Activated CD8-positive, alpha-beta memory T cell treated with anti-CD3 and anti-CD28 coated beads for 36 hours (primary cell): Measurements from ENCODE around the gene GUCD1. TPM values are rescaled to one million over a fixed set of nuclear protein-coding genes. Genes with fewer than 3 reads are reported as not detected.
"Not testable (repeated sequence)": the region's sequence is repeated elsewhere in the genome, so short reads cannot be mapped to it uniquely, and the experiment has no call there.

Experiments
- CTCF ChIA-PET: fragments of 350-600 bp; sonication (Branson Sonifier 250); formaldehyde crosslinking; loops from one replicate; lab custom pipeline; 2021; ENCODE audit warnings: antibody characterized with exemption; lab: Charles Lee
- POLR2A ChIA-PET: fragments of 350-600 bp; sonication (Branson Sonifier 250); formaldehyde crosslinking; loops from one replicate; lab custom pipeline; 2021; ENCODE audit warnings: antibody characterized with exemption; lab: Charles Lee
- total RNA-seq, 2 experiments: library from RNA; stranded (reverse); gene quantifications; one replicate each; pipeline ENCODE4 v1.2.3, GENCODE V29; 2021

The GUCD1 gene
- total RNA-seq, 2 experiments from 2014 or later: 116 to 119 TPM

DNA sequence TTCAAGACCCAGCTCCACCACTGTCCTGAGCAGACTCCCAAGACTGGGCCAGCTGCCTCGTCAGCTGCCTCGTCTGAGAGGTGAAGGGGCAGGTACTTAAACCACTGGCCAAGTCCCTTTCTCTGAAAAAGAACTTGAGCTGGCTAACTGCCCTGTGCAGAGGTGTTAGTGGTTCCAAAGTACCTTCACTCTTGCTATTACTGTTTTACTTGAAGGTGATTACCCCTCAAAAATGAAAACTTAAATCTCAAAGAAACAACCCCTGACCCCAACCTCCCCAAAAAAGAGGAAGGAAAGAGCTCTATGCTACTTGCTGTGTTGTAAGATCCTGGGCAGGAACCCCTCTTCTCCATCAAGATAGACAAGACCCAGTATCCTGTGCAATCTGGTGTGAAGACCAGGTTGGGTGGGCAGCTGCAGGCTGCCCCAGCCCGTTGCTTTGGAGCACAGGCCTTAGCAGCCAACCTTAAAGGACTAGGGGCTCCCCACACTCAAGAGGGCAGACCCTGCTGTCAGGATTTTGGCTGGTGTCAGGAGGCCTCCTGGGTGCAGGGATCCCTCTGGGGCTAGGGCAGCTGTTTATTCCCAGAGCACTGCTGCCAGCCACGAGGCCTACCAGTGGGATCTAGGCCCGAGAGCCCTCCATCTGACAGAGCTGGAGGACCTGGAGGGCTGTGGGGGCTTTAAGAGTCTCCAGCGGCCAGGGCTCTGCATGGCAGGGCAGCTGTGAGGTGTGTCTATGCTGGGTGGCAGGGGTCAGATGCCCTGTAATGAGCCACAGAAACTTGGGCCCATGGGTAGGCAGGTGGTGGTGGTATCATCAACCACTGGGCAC, 13.0 kb downstream of the GUCD1 start:
- CTCF ChIA-PET: no interaction called here

DNA sequence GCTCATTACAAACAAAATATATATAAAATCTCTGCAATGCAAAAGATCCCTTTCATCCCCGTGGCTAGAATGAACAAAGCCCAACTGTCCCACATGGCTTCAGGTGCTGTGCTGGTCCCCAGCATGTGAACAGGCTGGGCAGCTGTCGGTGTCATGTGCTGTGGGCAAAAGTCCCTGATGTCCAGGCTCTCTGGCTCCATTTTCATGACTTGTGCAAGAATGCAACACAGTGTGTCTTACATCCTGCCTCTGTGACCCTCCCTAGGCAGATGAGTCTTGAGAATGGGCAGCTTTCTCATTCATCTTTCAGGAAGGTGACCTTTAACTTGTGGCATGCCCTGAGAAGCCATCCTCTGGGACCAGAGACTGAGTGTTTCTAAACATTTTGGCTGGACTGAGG, 14.5 kb downstream of the GUCD1 start:
- ChIA-PET POLR2A (interaction anchor here (0.8 kb wide), 1 partner anchor 13 kb away, joined by 5 read pairs; no protein-coding TSS in a partner anchor), CTCF (no interaction called here)

More for the DNA sequence above, 13.0 kb downstream of the GUCD1 start:
- POLR2A ChIA-PET: no interaction called here

DNA sequence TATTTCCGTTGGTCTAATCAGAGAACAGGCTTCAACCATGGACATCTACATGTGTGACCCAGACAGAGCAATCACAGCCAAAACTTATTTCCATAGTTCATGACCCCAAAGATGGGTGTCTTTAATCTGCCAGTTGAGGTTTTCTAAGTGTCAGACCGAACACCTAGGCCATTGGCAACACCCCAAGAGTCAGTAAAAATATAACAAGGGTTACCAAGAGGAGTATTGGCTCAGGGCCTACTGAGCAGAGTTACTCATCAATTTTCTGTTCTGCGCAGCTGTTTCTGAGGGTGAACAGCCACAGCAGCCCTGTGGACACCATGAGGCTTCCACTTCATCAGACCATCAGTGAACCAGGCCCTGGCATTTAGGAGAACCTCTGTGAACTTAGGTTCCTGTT, 18.8 kb downstream of the GUCD1 start:
- ChIA-PET CTCF (interaction anchor here (0.9 to 1.0 kb wide), 2 partner anchors 10 to 12 kb away, joined by 3 read pairs; no protein-coding TSS in a partner anchor), POLR2A (no interaction called here)

DNA sequence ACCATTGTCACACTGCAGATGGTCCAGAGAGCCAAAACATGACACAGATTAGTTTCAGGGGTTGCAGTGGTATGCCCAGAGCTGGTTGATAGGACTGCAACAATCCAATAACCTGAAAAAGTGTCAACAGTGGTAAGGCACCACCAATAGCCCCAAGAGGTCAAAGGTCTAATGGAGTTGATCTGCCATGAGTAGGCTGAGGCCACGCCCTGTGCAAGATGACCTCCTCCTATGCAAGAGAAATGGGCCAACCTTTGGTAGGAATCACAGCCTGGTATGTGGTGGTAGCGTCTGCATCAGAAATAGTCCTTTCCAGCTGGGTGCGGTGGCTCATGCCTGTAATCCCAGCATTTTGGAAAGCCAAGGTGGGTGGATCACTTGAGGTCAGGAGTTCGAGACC, 19.6 kb downstream of the GUCD1 start:
- ChIA-PET CTCF (no interaction called here), POLR2A (no interaction called here)

DNA sequence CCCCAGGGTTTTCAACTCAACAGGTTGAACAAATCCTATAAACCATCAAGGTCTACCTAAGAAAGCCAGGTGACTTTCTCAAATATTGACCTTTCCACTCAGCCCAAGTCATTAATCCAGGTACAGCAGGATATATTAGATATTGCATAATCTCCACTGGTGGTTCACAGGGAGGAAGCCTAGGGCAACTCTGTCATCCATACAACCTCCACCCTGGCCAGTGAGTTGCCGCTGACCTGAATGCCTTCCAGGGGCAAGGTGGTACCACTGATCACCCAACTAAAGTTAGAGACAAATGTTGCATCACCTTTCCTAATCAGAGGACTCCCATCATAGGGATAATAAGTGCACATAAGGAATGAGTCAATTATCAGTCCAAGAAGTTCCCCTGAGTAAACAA, 22.9 kb downstream of the GUCD1 start:
- POLR2A ChIA-PET: no interaction called here
- CTCF ChIA-PET: no interaction called here

DNA sequence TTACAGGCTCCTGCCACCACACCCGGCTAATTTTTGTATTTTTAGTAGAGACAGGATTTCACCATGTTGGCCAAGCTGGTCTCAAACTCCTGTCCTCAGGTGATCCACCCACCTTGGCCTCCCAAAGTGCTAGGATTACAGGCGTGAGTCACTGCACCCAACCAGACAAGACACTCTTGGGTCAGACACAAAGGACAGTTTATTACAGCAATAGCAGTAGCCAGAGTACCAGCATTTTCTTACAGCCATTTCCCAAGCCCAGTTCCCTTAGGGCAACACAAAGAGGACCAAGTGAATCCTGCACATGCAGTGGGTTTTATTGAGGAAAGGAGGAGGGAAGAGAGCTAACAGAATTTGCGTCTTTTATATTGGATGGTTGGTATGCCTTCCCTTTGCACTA, 24.0 kb downstream of the GUCD1 start:
- POLR2A ChIA-PET, CTCF ChIA-PET: not testable (repeated sequence)

DNA sequence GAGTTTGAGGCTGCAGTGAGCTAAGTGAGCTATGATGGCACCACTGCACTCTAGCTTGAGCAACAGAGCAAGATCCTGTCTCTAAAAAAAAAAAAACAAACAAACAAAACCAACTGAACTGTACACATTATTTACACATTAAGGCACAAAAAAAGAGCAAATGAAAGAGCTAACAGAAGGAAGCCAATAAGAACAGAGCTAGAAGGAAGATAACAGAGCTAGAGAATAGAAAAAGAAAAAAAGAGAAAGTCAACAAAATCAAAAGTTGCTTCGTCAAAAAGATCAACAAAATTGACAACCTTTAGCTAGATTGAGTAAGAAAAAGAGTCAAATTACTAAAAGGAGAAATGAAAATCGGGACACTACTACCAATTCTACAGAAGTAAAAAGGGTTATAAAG, 25.0 kb downstream of the GUCD1 start:
- ChIA-PET CTCF (interaction anchor here (0.6 to 0.9 kb wide), 2 partner anchors 15 to 92 kb away, joined by 3 read pairs; no protein-coding TSS in a partner anchor), POLR2A (no interaction called here)

DNA sequence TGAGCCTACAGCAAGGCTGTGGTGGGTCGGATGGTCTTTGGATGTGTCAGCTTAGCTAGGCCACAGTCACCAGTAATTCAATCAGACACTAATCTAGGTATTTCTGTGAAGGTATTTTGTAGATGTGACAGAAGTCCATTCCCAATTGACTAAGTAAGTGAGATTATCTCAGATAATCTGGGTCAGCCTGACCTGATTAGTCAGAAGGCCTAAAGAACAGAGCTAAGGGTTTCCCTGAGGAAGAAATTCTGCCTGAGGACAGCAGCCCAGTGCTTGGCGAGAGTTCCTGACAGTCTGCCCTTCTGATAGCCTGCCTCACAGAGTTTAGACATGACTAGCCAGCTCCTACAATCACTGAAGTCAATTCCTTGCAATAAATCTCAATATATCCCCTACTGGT, 28.7 kb downstream of the GUCD1 start:
- POLR2A ChIA-PET: interaction anchor here (0.7 kb wide), 1 partner anchor 29 kb away, joined by 5 read pairs; the partner anchor contains the start of gene GUCD1

DNA sequence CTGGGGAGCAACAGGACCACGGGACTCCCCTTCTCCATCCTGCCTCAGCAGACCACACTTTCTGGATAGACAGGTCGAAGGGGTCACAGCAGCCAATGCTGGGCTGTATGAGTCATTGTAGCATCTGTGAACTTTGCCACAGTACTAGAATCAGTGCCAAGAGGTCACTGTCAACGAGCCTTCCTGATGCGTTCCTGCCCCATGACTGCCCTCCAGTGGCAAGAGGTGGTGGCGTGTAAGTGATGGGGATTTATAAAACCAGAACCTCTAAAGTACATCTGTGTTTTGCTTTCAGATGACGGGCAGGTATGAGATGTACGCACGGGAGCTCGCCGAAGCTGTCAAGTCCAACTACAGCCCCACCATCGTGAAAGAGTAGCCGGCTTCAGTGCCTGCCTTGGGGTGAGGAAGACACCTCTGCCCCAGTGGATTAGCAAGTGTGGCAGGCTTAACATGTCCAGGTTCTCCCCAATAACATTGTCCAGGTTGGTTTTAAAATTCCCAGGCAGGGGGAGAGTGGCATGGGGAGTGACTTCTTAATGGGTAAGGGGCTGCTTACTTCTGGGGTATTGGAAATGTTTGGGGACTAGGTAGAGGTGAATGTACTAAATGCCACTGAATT, 29.4 kb downstream of the GUCD1 start:
- CTCF ChIA-PET: interaction anchor here (0.6 to 1.9 kb wide), 12 partner anchors 11 to 141 kb away, joined by 3 to 5 read pairs (median 3); partner anchors contain the start of gene ADORA2A
- POLR2A ChIA-PET: interaction anchor here (0.7 kb wide), 1 partner anchor 30 kb away, joined by 5 read pairs; the partner anchor contains the start of gene GUCD1

More for the DNA sequence above, 28.7 kb downstream of the GUCD1 start:
- CTCF ChIA-PET: interaction anchor here (0.6 to 1.9 kb wide), 11 partner anchors 10 to 142 kb away, joined by 3 to 5 read pairs (median 3); partner anchors contain the start of gene ADORA2A

DNA sequence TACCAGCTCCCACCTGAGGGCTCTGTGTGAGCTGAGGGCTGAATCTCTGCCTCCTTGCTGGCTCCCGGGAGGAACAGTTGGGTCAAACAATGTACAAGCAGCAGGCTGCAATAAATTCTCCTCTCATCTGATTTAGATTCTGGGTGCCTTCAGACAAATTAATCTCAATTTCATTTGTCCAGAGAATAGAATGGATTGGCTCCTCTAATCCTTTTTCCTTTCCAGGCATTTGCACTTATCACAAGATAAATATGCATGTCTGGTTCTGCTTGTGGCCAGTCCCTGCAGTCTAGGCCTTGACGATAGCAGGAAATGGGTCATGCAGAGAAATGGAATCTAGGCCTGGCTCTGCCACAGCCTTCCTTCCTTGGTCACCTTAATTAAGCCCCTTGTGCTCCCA, 31.1 kb downstream of the GUCD1 start:
- POLR2A ChIA-PET: no interaction called here
- CTCF ChIA-PET: no interaction called here

DNA sequence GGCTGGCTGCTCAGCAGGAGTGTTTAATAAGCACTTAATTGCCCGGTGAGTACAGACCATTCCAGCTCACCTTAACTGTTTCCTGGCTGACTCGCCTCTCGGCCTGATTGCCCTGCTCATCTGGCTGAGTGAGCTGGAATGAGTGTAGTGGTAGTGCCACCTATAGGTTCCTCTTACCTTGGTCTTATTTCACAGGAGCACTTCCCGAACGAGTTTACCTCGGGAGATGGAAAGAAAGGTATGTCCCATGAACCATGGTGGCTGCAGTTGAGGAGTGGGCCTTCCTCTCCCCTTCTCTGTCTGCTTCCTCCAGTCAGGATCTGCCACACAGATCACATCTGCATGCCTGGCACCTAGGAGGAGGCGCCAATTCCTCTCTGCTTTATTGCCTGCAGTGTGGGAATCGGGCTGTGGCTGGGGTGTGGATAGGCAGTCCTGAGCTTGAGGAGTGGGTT, 33.1 kb downstream of the GUCD1 start:
- CTCF ChIA-PET: interaction anchor here (0.7 to 2.5 kb wide), 4 partner anchors 84 to 237 kb away, joined by 3 to 8 read pairs (median 3); no protein-coding TSS in a partner anchor
- POLR2A ChIA-PET: no interaction called here

DNA sequence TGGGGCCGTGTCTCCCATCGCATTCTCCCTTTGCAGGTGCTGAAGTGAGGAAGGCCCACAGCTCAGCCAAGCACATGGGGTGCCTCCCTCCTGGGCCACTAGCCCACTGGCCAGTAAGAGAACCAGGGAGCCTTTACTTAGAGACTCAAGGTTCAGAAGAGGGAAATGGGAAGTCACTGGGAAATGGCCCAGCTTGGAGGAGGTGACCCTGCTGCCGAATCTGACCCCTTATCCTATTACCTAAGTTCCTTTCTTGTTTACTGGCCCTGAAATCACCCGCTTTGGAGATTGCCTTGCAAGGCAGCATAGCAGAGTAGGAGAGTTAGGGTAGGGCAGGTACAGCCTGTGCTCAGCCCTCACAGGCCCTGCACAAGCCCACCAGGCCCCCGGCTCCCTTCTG, 35.4 kb downstream of the GUCD1 start:
- ChIA-PET CTCF (interaction anchor here (1.1 kb wide), 1 partner anchor 96 kb away, joined by 3 read pairs; no protein-coding TSS in a partner anchor), POLR2A (no interaction called here)

DNA sequence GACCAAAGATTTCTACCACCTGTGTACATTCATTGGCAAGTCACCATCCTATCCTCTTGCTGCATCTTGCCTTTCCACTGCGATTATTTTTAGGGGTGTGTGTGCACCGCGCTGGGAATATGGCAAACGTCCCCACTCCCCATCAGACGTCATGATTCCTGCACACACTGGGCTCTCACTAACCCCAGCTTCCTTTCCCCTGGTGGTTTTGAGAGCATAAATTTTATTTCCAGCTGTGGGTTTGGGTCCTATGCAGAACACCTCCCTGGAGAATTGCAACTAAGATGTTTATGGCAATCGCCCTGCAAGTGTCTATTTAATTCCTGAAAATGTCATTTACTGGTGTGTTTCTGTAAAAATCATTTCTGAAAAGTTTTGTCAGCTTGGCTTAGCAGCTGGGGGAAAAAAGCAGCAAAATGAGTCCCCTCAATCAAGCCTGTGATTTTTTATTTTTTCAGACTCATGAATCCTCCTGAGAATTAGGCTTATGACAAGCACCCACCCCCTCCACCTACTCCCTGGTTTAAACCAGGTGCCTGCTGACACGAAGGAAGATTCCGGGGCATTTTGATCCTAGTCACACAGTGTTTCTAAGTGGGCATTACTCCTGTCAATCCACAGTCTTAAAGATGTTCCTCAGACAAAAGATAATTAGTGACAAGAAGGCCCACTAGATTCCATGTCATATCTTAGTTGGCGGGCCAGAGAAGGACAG, 36.0 kb downstream of the GUCD1 start:
- ChIA-PET POLR2A (no interaction called here), CTCF (interaction anchor here (1.1 kb wide), 1 partner anchor 95 kb away, joined by 3 read pairs; no protein-coding TSS in a partner anchor)

DNA sequence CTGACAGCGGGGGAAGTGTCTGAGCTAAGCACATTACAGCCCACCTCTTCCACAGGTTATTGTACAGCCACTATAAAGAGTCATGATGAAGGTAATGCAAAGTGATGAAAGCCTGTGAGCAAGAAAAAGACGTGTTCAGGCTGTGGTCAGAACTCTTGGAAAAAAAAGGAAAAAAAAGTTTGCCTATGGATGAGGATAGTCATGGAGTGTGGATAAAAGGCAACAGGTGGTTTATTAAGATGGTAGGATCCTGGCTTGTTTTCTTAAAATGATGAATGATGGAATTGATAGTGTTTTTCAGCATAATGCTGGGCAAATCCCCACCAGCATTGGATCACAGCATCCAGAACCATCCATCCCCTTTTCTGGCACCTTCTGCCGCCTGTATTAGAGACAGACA, 36.7 kb downstream of the GUCD1 start:
- CTCF ChIA-PET: interaction anchor here (1.0 to 1.1 kb wide), 2 partner anchors 80 to 94 kb away, joined by 3 read pairs; no protein-coding TSS in a partner anchor
- POLR2A ChIA-PET: no interaction called here

DNA sequence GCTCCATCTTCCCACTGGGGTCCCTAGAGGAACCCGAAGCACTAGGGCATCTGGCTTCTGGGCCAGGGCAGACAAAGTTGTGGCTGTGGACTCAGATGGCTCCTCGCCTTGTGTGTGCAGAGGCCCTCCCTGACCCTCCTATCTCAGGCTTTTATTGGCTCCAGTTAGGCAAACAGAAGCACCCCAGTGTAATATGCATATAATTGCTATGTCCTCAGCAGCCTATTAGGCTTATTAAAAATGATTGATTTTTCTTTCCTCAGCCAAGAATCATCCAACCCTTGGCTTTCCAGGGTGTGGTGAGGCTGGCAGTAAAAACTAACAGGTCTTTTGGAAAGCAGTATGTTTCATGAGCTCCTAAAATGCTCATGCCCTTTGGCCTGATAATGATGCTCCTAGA, 37.5 kb downstream of the GUCD1 start:
- POLR2A ChIA-PET: no interaction called here
- CTCF ChIA-PET: interaction anchor here (1.0 kb wide), 1 partner anchor 79 kb away, joined by 3 read pairs; no protein-coding TSS in a partner anchor

DNA sequence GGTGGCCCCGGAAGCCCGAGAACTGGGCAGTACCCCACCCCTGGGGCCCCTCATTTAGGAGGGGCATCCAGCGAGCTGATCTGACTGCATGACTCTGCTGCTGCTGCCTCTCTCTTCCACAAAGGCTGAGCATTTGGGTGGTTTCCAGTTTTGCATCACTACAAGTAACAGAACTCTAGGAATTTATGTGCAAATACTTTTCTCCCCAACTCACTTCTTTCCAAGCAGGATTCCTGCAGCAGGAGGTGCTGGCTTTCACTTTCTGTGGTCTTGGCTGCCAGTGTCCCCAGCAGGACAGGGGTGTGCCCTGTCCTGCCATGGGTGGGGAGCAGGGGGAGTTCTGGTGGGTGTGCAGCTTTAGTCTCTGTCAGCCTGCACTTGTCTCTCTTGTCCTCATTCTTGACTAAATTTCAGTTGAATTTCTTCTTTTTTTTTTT, 38.6 kb downstream of the GUCD1 start:
- ChIA-PET CTCF (no interaction called here), POLR2A (no interaction called here)

DNA sequence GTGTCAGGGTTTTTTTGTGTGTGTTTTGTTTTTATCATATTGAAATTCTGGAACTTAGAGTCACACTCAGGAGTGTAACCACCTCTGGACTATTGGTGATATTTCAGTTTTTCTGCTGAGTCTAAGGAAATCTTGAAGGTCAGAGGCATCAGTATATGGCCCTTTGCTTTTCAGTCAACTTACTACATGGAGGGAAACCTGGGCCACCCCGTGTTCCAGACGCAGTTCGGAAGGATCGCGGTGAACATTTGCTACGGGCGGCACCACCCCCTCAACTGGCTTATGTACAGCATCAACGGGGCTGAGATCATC, 40.0 kb downstream of the GUCD1 start:
- ChIA-PET CTCF (interaction anchor here (1.0 kb wide), 1 partner anchor 10 kb away, joined by 3 read pairs; no protein-coding TSS in a partner anchor), POLR2A (no interaction called here)

DNA sequence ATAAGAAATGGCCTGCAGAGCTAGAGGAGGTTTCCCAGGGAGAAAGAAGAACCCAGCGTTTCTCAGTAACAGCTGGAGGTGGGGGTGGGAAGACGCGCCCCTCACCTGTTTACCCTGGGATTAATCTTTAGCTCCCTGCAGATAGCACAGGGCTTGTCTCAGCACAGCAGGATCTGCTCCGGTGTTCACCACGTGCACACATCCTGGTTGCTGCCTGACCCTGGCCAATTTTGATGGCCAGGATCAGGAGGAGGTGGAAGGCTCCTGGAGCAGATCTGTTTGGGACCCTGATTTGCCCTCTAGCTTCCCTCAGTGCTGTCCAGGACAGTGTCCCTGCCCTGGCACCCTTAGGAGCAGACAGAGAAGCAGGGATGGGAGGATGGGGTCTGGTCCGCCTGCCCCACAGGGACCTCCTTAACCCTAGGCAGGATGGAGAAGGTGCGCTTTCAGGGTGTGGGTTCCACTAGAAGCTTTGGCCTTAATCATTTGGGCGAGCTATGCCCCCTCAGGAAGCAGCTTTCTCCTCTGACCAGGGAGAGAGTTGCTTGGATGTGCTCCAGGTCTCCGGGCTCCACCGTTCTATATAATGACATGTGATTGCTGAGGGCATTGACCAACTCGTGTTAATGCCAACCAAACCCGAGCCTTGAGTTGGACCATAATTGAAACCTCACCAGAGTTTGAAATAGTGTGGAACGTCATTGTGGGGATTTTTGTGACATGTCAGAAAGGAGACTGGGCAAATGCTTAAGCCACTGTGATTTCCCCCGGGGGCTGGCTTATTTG, 40.5 kb downstream of the GUCD1 start:
- ChIA-PET CTCF (interaction anchor here (1.0 kb wide), 1 partner anchor 11 kb away, joined by 3 read pairs; no protein-coding TSS in a partner anchor), POLR2A (no interaction called here)
